K562 (cell line): ENCODE measurements around the gene EVI2B. TPM values are rescaled to one million over a fixed set of nuclear protein-coding genes. Genes with fewer than 3 reads are reported as not detected.

Experiments
- ELF4 ChIP-seq: fragments of 450-650 bp; formaldehyde crosslinking; IDR thresholded peaks from 2 replicates; pipeline ENCODE4 v1.4.0; 2022; ENCODE audit warnings: missing genetic modification characterization
- FOXJ2 ChIP-seq: fragments of 200-800 bp; sonication (Bioruptor generic); IDR thresholded peaks from 2 replicates; pipeline ENCODE4 v1.6.1; 2016; ENCODE audit warnings: missing genetic modification characterization, missing compliant biosample characterization
- GABPA ChIP-seq: fragments of 200-800 bp; sonication (Bioruptor generic); conservative IDR thresholded peaks from 2 replicates; pipeline ENCODE4 v1.6.1; 2016; ENCODE audit warnings: low read depth, missing genetic modification characterization, missing compliant biosample characterization
- GTF2E2 ChIP-seq: fragments of 200-800 bp; sonication (Bioruptor generic); IDR thresholded peaks from 2 replicates; pipeline ENCODE4 v1.6.1; 2016; ENCODE audit warnings: missing genetic modification characterization, missing compliant biosample characterization
- polyA plus RNA-seq, 8 experiments: library from polyadenylated mRNA; depleted of rRNA in 4 of 8; stranded (reverse) in 5 of 8; unstranded in 3 of 8; fragments of >200 nt; fragmentation: Nextera tagmentation in 2 of 8; fragmentation: Illumina TruSeq in 1 of 8; extraction: Ambion mirVana in 2 of 8; extraction: Trizol in 1 of 8; gene quantifications; 2 replicates each; pipeline versions ENCODE4 v1.2.1 to v1.2.3, GENCODE V29; 2011 to 2014; ENCODE audit warnings: inconsistent platforms in 1 of 8, missing spikeins in 1 of 8
- total RNA-seq, 7 experiments: library from RNA; depleted of rRNA in 6 of 7; stranded (reverse); fragments of >200 nt in 6 of 7; fragmentation: Illumina TruSeq in 2 of 7; extraction: Trizol in 2 of 7; gene quantifications; 2 replicates each; pipeline versions ENCODE4 v1.2.1 to v1.2.3, GENCODE V29; 2011 to 2021; ENCODE audit warnings: low replicate concordance in 1 of 7
- TF ChIP-seq, protein P1 (sequence below), 2 experiments: fragments of 450-650 bp in 1 of 2; sonication (generic) in 1 of 2; formaldehyde crosslinking in 1 of 2; IDR thresholded peaks; 2 replicates each; pipeline versions ENCODE4 v1.7.1 to v1.9.0; 2016 to 2022; ENCODE audit warnings: inconsistent platforms in 1 of 2, mild to moderate bottlenecking in 1 of 2, missing genetic modification reagents in 1 of 2
- TF ChIP-seq, protein P2 (sequence below): sonication (generic); formaldehyde crosslinking; IDR thresholded peaks from 2 replicates; pipeline ENCODE4 v1.8.1; 2023; ENCODE audit warnings: mild to moderate bottlenecking, missing genetic modification reagents, moderate library complexity
- TF ChIP-seq, protein P3 (sequence below): fragments of 450-650 bp; IDR thresholded peaks from 2 replicates; pipeline ENCODE4 v1.6.1; 2017; ENCODE audit warnings: antibody characterized with exemption, mild to moderate bottlenecking

The EVI2B gene
- total and polyA plus RNA-seq, 9 of the 15 experiments (the other 6 are each of a cell fraction or from before 2014, with no cell fraction given), result 0.54 to 8.0 (median 2.5) TPM

DNA sequence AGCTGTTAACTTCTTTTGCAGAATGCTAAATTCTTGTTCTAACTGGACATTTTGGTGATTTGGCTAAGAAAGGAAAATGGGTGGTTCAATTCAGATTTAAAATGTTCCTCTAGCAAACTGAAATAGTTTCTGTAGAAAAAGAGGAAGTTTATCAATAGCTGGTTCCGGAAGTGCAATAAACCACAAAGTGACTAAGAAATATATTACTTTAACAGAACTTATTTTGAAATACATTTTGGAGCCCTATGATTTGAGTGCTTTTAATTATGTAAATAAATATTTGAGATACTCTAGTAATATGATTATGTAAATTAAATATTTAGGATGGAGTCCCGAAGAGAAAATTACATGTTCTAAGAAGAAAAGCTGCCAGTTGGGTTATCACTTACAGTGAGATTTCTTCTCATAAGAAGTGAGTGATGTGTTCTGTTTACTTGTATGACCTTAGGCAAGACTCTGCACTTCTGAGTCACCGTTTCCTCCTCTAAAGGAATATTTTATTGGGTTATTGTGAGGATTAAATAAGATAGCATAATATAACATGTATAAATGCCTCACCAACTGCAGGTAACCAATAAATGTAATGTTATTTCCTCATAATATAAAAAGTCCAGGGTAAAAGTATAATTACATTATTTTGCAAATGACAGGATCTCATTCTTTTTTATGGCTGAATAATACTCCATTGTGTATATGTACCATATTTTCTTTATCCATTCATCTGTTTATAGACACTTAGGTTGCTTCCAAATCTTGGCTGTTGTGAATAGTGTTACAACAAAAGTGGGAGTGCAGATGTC, at the start of gene EVI2B (continued):
- TF ChIP-seq, protein P1, sequence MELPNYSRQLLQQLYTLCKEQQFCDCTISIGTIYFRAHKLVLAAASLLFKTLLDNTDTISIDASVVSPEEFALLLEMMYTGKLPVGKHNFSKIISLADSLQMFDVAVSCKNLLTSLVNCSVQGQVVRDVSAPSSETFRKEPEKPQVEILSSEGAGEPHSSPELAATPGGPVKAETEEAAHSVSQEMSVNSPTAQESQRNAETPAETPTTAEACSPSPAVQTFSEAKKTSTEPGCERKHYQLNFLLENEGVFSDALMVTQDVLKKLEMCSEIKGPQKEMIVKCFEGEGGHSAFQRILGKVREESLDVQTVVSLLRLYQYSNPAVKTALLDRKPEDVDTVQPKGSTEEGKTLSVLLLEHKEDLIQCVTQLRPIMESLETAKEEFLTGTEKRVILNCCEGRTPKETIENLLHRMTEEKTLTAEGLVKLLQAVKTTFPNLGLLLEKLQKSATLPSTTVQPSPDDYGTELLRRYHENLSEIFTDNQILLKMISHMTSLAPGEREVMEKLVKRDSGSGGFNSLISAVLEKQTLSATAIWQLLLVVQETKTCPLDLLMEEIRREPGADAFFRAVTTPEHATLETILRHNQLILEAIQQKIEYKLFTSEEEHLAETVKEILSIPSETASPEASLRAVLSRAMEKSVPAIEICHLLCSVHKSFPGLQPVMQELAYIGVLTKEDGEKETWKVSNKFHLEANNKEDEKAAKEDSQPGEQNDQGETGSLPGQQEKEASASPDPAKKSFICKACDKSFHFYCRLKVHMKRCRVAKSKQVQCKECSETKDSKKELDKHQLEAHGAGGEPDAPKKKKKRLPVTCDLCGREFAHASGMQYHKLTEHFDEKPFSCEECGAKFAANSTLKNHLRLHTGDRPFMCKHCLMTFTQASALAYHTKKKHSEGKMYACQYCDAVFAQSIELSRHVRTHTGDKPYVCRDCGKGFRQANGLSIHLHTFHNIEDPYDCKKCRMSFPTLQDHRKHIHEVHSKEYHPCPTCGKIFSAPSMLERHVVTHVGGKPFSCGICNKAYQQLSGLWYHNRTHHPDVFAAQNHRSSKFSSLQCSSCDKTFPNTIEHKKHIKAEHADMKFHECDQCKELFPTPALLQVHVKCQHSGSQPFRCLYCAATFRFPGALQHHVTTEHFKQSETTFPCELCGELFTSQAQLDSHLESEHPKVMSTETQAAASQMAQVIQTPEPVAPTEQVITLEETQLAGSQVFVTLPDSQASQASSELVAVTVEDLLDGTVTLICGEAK (IDR thresholded peaks at IDR 0.05), result no peak
- TF ChIP-seq, protein P1 (CRISPR knock-in tag; IDR thresholded peaks at IDR 0.05), result no peak
- TF ChIP-seq GABPA (tag) (peak; percentile 74), FOXJ2 (tag) (no peak), ELF4 (CRISPR knock-in tag) (no peak), GTF2E2 (peak; percentile 38; the same call in 1 of the 2 replicates)
- TF ChIP-seq, protein P2, sequence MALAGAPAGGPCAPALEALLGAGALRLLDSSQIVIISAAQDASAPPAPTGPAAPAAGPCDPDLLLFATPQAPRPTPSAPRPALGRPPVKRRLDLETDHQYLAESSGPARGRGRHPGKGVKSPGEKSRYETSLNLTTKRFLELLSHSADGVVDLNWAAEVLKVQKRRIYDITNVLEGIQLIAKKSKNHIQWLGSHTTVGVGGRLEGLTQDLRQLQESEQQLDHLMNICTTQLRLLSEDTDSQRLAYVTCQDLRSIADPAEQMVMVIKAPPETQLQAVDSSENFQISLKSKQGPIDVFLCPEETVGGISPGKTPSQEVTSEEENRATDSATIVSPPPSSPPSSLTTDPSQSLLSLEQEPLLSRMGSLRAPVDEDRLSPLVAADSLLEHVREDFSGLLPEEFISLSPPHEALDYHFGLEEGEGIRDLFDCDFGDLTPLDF (CRISPR knock-in tag), result no peak
- TF ChIP-seq, protein P3, sequence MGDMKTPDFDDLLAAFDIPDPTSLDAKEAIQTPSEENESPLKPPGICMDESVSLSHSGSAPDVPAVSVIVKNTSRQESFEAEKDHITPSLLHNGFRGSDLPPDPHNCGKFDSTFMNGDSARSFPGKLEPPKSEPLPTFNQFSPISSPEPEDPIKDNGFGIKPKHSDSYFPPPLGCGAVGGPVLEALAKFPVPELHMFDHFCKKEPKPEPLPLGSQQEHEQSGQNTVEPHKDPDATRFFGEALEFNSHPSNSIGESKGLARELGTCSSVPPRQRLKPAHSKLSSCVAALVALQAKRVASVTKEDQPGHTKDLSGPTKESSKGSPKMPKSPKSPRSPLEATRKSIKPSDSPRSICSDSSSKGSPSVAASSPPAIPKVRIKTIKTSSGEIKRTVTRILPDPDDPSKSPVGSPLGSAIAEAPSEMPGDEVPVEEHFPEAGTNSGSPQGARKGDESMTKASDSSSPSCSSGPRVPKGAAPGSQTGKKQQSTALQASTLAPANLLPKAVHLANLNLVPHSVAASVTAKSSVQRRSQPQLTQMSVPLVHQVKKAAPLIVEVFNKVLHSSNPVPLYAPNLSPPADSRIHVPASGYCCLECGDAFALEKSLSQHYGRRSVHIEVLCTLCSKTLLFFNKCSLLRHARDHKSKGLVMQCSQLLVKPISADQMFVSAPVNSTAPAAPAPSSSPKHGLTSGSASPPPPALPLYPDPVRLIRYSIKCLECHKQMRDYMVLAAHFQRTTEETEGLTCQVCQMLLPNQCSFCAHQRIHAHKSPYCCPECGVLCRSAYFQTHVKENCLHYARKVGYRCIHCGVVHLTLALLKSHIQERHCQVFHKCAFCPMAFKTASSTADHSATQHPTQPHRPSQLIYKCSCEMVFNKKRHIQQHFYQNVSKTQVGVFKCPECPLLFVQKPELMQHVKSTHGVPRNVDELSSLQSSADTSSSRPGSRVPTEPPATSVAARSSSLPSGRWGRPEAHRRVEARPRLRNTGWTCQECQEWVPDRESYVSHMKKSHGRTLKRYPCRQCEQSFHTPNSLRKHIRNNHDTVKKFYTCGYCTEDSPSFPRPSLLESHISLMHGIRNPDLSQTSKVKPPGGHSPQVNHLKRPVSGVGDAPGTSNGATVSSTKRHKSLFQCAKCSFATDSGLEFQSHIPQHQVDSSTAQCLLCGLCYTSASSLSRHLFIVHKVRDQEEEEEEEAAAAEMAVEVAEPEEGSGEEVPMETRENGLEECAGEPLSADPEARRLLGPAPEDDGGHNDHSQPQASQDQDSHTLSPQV, result peak; percentile 35; the same call in 1 of the 2 replicates
